GM12873 (cell line): Measurements from ENCODE around the gene NBEA.

Experiments
- TF ChIP-seq, protein P1 (sequence below): IDR thresholded peaks from 2 replicates; pipeline ENCODE4 v1.5.1; 2012; ENCODE audit warnings: low read depth, mild to moderate bottlenecking, moderate library complexity, low read length, control low read depth; ENCODE audit not compliant: insufficient read depth; ENCODE audit errors: missing control alignments

The NBEA gene

DNA sequence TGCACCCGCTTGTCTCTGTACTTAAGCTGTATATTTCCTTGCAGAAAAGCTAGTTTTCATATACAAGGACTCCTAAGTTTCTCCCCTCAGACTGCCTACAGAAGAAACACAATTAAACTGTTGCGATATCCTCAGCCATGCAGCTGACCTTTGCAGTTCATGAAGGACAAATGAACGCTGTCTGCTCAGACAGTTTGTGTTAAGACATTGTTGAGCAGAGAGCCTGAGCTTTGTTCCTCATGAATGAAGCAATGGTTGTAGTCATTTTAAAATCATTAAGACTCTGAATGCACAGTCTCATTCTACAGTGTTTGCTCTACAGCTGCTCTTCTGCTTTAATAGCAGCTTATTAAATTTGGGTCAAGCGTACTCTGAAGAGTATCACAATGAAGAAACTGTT, 557.6 kb downstream of the NBEA start:
- TF ChIP-seq, protein P1, sequence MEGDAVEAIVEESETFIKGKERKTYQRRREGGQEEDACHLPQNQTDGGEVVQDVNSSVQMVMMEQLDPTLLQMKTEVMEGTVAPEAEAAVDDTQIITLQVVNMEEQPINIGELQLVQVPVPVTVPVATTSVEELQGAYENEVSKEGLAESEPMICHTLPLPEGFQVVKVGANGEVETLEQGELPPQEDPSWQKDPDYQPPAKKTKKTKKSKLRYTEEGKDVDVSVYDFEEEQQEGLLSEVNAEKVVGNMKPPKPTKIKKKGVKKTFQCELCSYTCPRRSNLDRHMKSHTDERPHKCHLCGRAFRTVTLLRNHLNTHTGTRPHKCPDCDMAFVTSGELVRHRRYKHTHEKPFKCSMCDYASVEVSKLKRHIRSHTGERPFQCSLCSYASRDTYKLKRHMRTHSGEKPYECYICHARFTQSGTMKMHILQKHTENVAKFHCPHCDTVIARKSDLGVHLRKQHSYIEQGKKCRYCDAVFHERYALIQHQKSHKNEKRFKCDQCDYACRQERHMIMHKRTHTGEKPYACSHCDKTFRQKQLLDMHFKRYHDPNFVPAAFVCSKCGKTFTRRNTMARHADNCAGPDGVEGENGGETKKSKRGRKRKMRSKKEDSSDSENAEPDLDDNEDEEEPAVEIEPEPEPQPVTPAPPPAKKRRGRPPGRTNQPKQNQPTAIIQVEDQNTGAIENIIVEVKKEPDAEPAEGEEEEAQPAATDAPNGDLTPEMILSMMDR, result no peak

DNA sequence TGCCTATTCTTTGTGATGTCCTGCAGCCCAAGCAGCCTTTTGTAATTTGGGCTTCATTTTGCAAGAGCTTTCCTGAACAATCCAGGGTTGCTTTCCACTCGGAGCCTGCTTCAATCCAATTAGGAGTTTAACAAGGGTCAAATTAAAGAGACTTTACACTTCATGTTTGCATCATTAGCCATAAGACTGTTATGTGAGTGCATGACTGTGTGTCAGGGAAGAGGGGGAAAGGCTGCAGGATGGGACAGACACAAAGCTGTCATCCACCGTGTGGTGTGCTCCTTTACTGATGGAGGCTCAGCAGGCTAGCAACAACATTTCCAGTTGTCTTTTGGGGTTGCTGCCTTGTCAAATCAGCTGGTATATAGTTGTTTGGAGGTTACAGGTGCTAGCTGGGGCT, 558.1 kb downstream of the NBEA start:
- TF ChIP-seq, protein P1, result no peak

DNA sequence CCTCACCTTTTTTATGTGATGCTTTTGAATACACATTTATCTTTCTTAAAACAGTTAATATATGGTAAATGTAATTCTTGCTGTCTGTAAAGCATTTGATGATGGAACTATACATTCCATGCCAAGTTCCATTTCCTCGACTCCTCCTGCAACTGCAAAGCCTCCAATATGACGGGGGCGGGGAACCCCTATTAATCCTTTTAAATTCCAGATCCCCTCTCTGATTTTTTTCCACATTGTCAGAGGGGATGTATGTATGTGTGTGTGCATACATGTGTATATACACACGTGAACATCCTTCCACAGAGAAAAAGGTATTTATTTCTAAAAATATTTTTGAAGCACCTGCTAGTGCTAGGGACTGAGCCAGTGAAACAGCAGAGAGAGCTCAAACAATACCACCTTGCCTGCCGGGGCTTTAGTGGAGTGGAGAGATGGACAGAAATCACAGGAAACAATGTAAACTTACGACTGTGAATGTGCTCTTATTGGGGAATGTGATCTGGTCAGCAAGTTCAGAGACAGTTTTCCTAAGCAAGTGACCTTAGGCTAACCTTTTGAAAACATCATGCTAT, 559.7 kb downstream of the NBEA start:
- TF ChIP-seq, protein P1, result no peak

DNA sequence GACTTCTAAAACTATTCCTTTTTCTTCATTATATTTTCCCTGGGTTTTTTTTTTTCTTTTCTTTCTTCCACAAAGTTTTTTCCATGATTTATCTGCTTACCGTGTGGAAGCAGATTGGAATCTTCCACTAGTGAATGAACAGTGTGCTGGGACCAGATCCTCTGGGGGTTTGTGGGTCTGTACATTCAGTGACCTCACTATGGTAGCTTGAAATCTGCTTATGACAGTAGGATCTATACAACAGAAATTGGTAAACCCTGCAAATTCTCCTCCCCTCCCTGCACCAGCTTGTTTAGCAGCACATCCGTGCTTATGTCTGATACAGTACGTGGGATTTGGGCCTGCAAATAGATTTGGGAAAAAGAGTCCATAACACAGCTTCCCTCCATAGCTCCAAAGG, 560.4 kb downstream of the NBEA start:
- TF ChIP-seq, protein P1, result no peak

DNA sequence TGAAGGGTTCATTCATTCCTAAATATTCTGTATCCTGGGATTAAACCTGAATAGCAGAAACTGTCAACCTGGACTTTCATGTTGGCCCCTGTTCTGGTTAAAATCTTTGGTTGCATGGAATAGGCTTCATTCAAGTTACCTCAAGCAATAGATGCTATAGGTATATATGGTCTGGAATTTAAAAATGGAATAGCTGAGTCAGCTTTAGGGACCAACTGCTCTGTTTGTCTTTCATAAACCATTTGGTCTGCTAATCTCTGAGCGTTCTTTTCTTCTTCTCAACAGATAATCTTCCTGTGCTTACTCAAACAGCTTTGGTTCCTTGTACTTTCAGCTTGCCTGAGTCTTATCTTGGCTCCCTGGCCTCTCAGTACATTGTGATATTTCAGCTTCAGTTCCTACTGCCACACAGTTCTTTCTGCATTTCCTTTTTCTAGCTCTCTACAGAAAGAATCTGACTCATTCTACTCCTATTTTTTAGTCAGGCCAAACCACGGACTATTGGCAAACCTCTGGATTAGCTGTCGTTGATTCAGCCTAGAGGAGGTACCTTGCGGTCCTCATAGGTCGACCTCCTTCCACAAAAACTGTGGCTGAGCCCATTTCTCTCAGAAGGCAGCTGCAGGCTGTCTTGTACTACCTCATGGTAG, 570.3 kb downstream of the NBEA start:
- TF ChIP-seq, protein P1, result no peak

DNA sequence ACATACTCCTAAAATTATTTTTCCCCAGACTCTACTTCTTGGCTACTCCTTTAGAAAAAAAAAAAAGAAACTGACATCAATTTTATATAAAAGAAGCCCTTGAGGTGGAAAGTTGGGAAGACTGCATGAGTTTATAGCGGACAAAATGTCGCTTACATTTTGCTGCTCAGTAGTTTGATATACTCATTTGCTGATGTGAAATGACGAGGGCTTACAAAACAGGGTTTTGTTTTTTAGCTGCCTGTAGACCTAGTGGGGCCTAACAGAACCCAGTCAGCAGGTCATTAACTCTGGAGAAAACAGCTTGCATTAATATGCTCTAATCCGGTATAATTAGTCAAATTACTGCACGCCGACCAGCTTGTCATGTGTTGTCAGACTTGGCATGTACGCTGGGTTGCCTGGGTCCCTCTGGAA, 572.0 kb downstream of the NBEA start:
- TF ChIP-seq, protein P1, result no peak

DNA sequence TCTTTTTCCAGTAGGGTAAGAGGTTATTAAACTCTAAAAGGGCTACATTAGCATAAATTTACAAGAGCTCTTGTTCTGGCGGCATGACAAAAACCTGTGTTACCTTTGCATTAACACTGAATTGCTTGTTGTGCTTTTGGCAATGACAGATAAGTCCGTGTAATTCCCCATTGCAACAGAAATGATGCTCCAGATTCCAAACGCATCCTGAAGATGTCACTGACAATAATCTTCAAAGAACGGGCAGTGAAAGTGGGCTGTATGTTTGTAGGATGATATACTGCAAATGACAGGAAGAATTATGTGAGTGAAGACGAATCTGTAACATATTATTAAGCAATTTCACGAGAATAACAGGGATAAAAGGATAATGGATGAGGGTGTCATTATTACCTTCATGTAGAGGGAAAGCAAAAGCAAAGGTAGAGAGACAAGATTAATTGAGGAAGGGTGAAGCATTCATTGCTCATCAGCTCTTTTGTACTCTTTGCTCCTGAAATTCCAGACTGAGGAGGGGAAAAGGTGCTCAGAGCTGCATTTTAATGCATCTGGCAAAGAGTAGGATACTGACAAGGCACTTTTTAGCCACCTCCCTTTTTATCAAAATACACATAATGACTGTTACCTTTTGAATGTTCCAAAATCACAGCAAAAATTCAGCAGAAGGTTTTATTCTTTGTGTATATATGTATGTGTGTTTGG, 572.9 kb downstream of the NBEA start:
- TF ChIP-seq, protein P1, result no peak
